ENCODE data around the gene CHST11.
A peak's percentile ranks its signal among the peaks of the same experiment; 100 is the strongest.

CHST11 gene

DNA sequence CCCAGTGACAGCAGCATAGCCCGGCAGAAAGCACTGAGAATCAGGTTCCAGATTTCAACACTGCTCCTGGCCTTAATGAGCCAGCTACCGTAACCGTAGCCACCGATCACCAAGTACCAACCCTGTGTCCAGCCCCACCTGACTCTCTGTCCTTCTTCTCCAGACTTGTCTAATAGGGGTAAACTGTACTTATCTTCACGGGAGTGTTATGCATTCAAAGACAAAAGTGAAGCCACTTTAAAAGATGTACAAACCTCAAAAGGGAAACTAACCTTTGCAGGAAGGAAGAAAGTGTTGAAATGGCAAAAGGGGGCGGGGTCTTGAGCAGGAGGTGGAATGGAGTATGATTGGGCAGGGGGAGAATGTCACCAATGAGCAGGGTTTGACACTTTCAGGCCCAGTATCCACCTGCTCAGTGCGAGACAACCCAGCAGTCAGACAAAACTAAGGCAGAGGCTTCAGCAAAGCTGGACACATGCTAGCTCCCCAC is 226.1 kb downstream of the CHST11 start:
- peak; percentile 84 for DNase-seq

- DNase-seq = no peak
Observed at GRCh38 chr12:104683831-104684503, 227.2 kb downstream of the CHST11 start.

DNA sequence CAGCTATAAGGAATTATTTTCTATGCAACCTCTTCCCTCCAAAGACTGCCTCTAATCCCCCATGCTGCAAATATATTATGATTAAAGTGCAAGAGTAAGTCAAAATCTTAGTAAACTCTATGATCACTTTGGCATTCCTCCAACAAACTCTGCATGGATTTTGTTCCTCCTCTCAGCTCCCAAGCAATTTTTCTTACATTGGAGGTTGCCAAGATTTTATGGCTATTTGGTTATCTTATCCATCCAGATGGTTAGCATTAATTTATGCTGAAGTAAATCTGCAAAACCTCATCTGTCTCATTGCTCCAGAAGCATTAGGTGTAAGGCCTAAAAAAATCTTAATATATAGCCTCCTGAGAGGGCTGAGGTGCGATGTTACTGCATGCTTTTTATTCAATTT is 228.1 kb downstream of the CHST11 start:
- no peak for DNase-seq

DNA sequence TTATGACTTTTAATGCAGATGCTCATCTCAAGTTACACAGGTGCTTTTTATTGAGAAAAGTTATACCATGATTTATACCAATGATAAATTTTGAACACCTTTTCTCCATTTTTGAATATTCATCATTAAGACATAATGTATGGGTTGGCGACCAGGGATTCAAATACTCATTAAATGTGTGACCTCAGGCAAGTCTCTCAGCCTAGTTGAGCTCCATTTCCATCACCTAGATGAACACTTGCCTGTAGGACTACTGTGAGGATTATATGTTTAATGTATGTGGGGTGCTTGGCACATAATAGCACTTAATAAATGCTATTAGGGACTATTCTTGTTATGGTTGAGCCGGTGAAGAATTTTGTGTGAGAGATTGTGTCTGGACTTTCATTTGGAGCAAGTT is 228.6 kb downstream of the CHST11 start:
- DNase-seq = no peak

DNA sequence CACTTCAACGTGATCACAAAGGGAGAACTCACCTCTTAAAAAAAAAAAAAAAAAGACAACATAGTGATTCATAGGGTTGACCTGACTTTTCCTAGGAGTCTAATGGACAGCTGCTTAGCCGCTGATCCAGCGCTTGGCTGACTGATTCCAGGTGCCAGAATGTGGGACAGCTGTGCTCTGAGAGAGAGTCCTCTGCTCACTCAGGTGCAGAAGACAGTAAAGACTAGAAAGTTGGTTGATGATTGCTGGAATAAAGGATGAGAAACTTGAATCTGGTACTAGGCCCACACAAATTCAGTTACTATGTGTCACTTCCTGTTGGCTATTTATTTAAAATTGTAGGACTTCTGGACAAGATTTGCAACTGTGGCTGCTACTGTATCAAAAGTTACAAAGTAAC is 229.4 kb downstream of the CHST11 start:
- no peak for DNase-seq

- peak; percentile 70 for DNase-seq
Observed at GRCh38 chr12:104687823-104688573, 231.2 kb downstream of the CHST11 start.

DNA sequence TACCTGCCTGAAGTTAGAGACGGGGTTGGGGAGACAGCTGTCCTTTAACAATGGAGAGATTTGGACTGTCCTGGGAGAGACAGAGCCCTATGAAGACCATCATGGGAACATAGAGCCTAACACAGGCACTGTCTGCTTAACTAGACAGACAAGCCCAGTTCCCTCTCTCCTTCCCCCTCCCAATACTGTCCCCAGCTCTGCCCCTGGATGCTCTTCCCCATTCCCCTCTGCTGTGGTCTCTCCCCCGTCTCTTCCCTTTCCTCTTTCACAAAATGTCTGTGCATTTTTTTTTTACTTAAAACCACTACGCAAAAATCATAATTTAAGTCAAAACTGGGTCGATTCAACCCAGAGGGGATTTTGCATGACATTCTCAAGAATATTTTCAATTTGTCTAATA is 232.9 kb downstream of the CHST11 start:
- DNase-seq = no peak

GRCh38 chr12:104691721-104692556 is 235.2 kb downstream of the CHST11 start:
- DNase-seq = no peak

DNA sequence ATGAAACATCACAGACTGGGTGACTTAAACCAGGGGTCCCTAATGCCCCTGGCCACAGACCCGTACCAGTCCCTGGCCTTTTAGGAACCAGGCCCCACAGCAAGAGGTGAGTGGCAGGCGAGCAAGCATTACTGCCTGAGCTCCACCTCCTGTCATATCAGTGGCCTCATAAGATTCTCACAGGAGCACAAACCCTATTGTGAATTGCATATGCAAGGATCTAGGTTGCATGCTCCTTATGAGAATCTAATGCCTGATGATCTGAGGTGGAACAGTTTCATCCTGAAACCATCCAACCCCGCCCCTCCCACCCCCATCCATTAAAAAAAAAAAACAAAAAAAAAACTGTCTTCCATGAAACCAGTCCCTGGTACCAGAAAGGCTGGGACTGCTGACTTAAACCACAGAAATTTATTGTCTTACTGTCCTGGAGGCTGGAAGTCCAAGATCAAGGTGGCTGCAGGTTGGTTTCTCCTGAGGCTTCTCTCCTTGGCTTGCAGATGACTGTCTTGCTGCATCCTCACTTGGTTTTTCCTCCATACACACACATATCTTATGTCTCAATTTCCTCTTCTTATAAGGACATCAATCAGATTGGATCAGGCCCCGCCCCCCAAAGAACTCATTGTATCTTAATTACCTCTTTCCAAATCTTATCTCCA is 235.9 kb downstream of the CHST11 start:
- DNase-seq = no peak

DNA sequence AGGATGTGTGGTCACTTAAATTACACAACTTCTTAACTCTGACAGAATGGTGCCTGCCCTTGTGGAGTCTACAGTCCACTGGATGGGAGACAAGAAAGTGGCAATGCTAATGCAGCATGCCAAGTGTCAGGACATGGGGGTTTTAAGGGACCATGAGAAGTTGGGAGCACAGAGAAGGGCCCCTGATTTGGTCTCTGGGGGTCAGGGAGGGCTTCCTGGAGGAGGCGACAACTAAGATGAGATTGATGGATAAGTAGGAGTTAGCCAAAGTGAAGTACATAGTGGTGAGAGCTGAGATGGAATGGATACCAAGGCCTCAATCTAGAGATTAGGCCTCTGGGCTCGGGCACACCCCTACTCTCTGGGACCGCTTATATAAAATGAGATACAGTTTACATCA is 236.7 kb downstream of the CHST11 start:
- no peak for DNase-seq

GRCh38 chr12:104694161-104694560 is 237.4 kb downstream of the CHST11 start:
- no peak for DNase-seq

DNA sequence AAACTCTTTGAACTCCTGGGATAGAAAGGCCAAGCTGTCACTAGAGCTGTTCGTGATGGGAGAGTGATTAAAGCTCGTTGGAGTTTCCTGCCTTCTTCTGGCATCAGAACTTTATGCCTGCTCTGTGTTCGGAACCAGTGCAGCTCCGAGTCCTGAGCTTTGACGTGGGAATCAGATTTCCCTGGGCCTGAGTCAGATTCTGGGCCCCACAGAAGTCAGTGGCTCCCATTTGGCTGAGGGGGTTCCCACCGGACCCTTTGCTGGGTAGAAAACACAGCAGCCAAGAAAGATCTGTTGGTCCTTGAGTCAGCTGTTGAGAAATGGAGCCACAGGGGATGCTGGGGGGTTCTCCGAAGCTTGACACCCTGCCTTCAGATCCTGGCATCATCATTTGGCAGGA is 238.0 kb downstream of the CHST11 start:
- no peak for DNase-seq

GRCh38 chr12:104695453-104696148 is 238.9 kb downstream of the CHST11 start:
- DNase-seq = peak; percentile 81

- DNase-seq = no peak
Observed at GRCh38 chr12:104697186-104697585, 240.4 kb downstream of the CHST11 start.

DNA sequence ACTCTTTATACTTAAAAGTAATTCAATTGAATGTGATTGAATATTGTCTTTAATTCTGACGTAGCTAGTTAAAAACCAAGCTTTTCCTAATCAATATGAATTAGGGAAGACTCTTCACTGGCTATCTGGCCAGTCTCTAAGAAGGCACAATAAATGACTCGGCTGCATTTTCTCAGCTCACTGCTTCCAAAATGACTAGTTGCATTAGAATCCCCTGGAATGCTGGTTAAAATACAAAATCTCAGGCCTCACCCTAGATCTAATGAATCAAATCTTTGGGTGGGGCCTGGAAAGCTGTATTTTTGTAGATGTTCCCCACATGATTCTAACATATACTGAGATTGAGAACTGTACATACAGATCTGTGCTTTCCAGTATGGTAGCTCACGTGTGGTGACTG is 242.1 kb downstream of the CHST11 start:
- DNase-seq = no peak

GRCh38 chr12:104699489-104700190 is 242.9 kb downstream of the CHST11 start:
- DNase-seq = no peak

- no peak for DNase-seq
Observed at GRCh38 chr12:104700324-104700723, 243.6 kb downstream of the CHST11 start.

- no peak for DNase-seq
Observed at GRCh38 chr12:104701301-104701700, 244.6 kb downstream of the CHST11 start.

DNA sequence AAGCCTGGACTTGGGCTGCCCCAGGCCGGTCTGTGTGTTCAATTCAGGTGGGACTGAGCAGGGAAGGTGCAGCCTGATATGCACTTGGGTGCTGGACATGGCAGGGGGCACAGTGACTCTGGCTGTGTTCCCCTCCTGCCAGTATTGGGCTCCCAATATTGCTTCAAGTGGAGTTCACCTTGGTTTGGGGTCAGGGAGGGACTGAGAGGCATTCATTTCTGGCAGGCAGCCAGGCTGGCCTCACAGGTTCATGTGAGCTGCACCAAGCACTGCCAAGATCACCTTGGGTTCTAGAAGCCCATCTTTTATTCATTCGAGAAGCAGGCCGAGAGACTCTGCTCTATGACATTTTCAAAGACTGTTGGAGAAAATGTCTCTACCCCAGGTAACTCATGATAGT is 245.0 kb downstream of the CHST11 start:
- no peak for DNase-seq

- no peak for DNase-seq
Observed at GRCh38 chr12:104702565-104703139, 245.9 kb downstream of the CHST11 start.

DNA sequence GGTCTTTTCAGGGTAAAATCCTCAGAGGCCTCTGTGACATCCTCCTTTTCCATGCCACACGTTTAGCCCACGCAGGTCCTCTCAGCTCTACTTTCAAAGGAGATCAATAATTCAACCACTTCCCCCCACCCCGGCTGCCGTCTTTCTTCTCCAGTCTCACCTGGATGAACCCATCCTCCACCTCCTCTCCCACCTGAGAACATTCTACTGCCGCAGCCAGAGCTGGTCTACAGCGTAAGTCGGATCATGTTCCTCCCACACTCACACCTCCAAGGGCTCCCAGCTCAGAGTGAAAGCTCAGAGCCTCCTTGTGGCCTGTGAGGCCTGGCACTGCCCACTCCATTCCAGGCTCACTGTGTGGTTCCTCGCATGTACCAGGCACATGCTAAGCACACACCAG is 246.6 kb downstream of the CHST11 start:
- no peak for DNase-seq

Data from CD4-positive, alpha-beta T cell treated with Interleukin-10 for 1 hour (primary cell).